Testis (tissue), 3 donors: Measurements from ENCODE around the gene NOC2L. TPM values are rescaled to one million over a fixed set of nuclear protein-coding genes. Genes with fewer than 3 reads are reported as not detected.

Experiments
- DNase-seq: peaks from one replicate; pipeline ENCODE4 v3.0.0-alpha.2; 2019
- H3K27ac ChIP-seq, 2 donors: fragments of 200-600 bp; sonication (generic); one replicate each; pipeline ENCODE4 v1.5.1; 2019
- H3K27me3 ChIP-seq: fragments of 200-600 bp; sonication (generic); one replicate; pipeline ENCODE4 v1.5.1; 2019
- H3K36me3 ChIP-seq: fragments of 200-600 bp; sonication (generic); one replicate; pipeline ENCODE4 v1.5.1; 2017; ENCODE audit warnings: low read depth; ENCODE audit errors: missing control alignments
- H3K4me1 ChIP-seq: fragments of 200-600 bp; sonication (generic); one replicate; pipeline ENCODE4 v1.5.1; 2019
- H3K4me3 ChIP-seq, 2 donors: fragments of 200-600 bp; sonication (generic); one replicate each; pipeline ENCODE4 v1.5.1; 2017 to 2019
- H3K9me3 ChIP-seq: fragments of 200-600 bp; sonication (generic); one replicate; pipeline ENCODE4 v1.5.1; 2017
- POLR2A ChIP-seq: fragments of 450-650 bp; IDR thresholded peaks from one replicate; pipeline ENCODE4 v1.6.1; 2017; ENCODE audit warnings: antibody characterized with exemption, mild to moderate bottlenecking, moderate library complexity
- WGBS, 2 donors: methylation state at CpG; one replicate each; pipeline ENCODE4 v1.1.5; 2018; 5-methylcytosine and 5-hydroxymethylcytosine counted together
- intact Hi-C: fragments of 100-400 bp; cut with DNase I; formaldehyde crosslinking; loops from one replicate; pipeline ENCODE4 v1.15.1; 2023; ENCODE audit warnings: low total_unique reads
- polyA plus RNA-seq: library from polyadenylated mRNA; stranded (reverse); fragments of 350-450 nt; fragmentation: Illumina TruSeq; extraction: RNeasy Lipid Tissue Mini Kit (QIAGEN cat#74804); gene quantifications from one replicate; pipeline ENCODE4 v1.2.3, GENCODE V29; 2014; ENCODE audit warnings: low read depth, low replicate concordance; ENCODE audit not compliant: insufficient read depth
- total RNA-seq, 2 donors: library from RNA; depleted of rRNA; stranded (reverse); fragments of >200 nt; gene quantifications; one replicate each; pipeline ENCODE4 v1.2.3, GENCODE V29; 2016
- TF ChIP-seq, protein P1 (sequence below), 3 experiments: fragments of 450-650 bp in 2 of 3; fragments of 200-600 bp in 1 of 3; sonication (generic) in 1 of 3; IDR thresholded peaks; one replicate each; pipeline ENCODE4 v1.5.1; 2016 to 2019; ENCODE audit warnings: antibody characterized with exemption in 3 of 3, mild to moderate bottlenecking in 2 of 3, moderate library complexity in 1 of 3

The NOC2L gene
- total and polyA plus RNA-seq, 3 donors from 2014 or later, result 78.3 to 94.0 (median 82.5) TPM

GRCh38 chr1:1000357-1001056 lies 41.5 kb upstream of the NOC2L start:
- Histone ChIP-seq H3K4me3 (peak overlapping the region; percentile 56 to 64), H3K9me3 (no peaks in the 10 kb centered on the region), H3K36me3 (no peaks in the 10 kb centered on the region), H3K27ac (peak overlapping the region; percentile 87 to 89), H3K4me1 (peaks cover 19% of the 10 kb centered on the region), H3K27me3 (no peaks in the 10 kb centered on the region)
- DNase-seq, result peak; percentile 70
- TF ChIP-seq, protein P1, sequence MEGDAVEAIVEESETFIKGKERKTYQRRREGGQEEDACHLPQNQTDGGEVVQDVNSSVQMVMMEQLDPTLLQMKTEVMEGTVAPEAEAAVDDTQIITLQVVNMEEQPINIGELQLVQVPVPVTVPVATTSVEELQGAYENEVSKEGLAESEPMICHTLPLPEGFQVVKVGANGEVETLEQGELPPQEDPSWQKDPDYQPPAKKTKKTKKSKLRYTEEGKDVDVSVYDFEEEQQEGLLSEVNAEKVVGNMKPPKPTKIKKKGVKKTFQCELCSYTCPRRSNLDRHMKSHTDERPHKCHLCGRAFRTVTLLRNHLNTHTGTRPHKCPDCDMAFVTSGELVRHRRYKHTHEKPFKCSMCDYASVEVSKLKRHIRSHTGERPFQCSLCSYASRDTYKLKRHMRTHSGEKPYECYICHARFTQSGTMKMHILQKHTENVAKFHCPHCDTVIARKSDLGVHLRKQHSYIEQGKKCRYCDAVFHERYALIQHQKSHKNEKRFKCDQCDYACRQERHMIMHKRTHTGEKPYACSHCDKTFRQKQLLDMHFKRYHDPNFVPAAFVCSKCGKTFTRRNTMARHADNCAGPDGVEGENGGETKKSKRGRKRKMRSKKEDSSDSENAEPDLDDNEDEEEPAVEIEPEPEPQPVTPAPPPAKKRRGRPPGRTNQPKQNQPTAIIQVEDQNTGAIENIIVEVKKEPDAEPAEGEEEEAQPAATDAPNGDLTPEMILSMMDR (IDR thresholded peaks at IDR 0.05), result no peak
- TF ChIP-seq POLR2A, result no peak
- WGBS, 2 donors, result 0 to 1% methylated on average over 11 to 31 of the region's 75 CpGs
- intact Hi-C loops, result loop anchor here (10.0 kb wide), 1 partner anchor 64 kb away; no protein-coding TSS in a partner anchor

- DNase-seq, result peak; percentile 90
- H3K4me3 ChIP-seq, result peak within 1 kb of the TSS; percentile 56 to 64
- 0 to 3% methylated on average over 6 to 87 of the region's 95 CpGs for WGBS, 2 donors
- H3K9me3 ChIP-seq, result no peaks in the 10 kb centered on the region
- peak within 1 kb of the TSS; percentile 87 to 89 for H3K27ac ChIP-seq
- no peaks in the 10 kb centered on the region for H3K36me3 ChIP-seq
- peaks cover 12% of the 10 kb centered on the region for H3K4me1 ChIP-seq
- TF ChIP-seq POLR2A, result no peak
- TF ChIP-seq, protein P1 (IDR thresholded peaks at IDR 0.05), result no peak
- H3K27me3 ChIP-seq, result no peaks in the 10 kb centered on the region
- intact Hi-C loops, result loop anchor here (10.0 kb wide), 1 partner anchor 65 kb away; no protein-coding TSS in a partner anchor
These were observed 40.8 kb upstream of the NOC2L start, which contains the start of gene HES4 for GRCh38 chr1:999725-1000356. Gene HES4 (minus strand): TSS chr1:1000097. CDS start chr1:999973, 124 bp downstream.

DNA sequence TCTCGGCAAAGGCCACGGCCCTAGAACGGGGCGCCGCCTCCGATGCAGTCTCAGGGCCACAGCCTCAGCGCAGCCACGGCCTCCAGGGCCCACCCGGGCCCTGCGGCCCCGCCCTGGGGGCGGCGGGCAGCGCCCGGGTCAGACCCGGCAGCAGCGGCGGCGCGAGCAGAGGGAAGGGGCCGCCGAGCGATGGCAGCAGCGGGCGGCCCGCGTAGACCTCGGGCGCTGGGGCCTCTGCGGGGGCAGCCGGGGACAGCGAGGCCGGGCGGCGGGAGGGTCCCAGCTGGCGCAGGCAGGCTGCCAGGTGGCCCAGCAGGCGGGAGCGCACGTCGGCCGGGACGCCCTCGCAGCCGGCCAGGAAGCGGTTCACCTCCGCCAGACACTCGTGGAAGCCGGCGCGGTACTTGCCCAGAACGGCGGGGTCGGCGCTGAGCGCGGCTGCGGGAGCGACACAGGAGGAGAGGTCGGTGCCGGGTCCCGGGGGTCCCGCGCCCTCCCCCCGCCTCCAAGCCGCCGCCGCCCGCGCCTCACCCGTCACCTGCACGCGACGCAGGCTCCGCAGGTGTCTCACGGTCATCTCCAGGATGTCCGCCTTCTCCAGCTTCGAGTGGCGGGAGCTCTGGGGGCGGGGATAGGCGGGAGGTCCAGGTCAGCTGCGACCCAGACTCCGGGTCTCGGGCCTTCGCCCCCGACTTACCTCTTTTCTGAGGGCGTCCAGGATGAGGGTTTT lies 40.1 kb upstream of the NOC2L start:
- peak overlapping the region; percentile 51 to 56 for H3K4me3 ChIP-seq
- intact Hi-C loops, result no loop called here
- H3K9me3 ChIP-seq, result no peaks in the 10 kb centered on the region
- H3K4me1 ChIP-seq, result peaks cover 6% of the 10 kb centered on the region
- no peak for TF ChIP-seq POLR2A
- TF ChIP-seq, protein P1 (IDR thresholded peaks at IDR 0.05), result no peak
- DNase-seq, result no peak
- no peaks in the 10 kb centered on the region for H3K27me3 ChIP-seq
- H3K36me3 ChIP-seq, result no peaks in the 10 kb centered on the region
- WGBS, 2 donors, result 0% methylated on average over 53 to 60 of the region's 86 CpGs
- peak overlapping the region; percentile 50 to 89 for H3K27ac ChIP-seq

DNA sequence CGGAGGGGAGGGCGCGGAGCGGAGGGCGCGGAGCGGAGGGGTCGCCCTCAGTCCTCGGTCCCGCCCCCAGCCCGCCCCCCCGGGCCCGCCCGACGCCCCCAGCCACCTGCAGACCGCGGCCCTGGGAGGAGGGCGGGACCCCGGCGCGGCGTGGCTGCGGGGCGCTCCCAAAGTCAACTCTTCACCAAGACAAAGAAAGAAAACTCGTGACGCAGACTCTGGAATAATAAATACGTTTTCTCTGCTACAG lies 39.6 kb upstream of the NOC2L start:
- 0 to 1% methylated on average over 3 to 25 of the region's 27 CpGs for WGBS, 2 donors
- peak overlapping the region in 1 of 2 donors; percentile 89 for H3K27ac ChIP-seq

More for the DNA sequence above, 39.6 kb upstream of the NOC2L start:
- H3K9me3 ChIP-seq, result no peaks in the 10 kb centered on the region
- H3K4me3 ChIP-seq, result peak overlapping the region; percentile 51 to 56
- intact Hi-C loops, result no loop called here
- H3K36me3 ChIP-seq, result no peaks in the 10 kb centered on the region
- DNase-seq, result no peak
- peaks cover 6% of the 10 kb centered on the region for H3K4me1 ChIP-seq
- no peaks in the 10 kb centered on the region for H3K27me3 ChIP-seq
- TF ChIP-seq POLR2A, result no peak
- TF ChIP-seq, protein P1 (IDR thresholded peaks at IDR 0.05), result no peak
